Body of pancreas (tissue), 4 donors: ENCODE results near the gene FGF1. TPM values are rescaled to one million over a fixed set of nuclear protein-coding genes. Genes with fewer than 3 reads are reported as not detected.

Experiments
- ATAC-seq: fragments of 150-250 bp; one replicate; pipeline ENCODE4 v1.9.1; 2016
- DNase-seq, 4 donors: peaks; one replicate each; pipeline ENCODE4 v3.0.0-alpha.2; 2019
- H3K27ac ChIP-seq, 4 donors: fragments of 200-600 bp; sonication (generic); 1 replicate in 3 of 4; 2 replicates in 1 of 4; pipeline versions ENCODE4 v1.5.1 to v1.6.1; 2016 to 2019; ENCODE audit warnings: mild to moderate bottlenecking in 1 of 4, mixed read lengths in 1 of 4, moderate library complexity in 1 of 4
- H3K27me3 ChIP-seq, 2 donors: fragments of 200-600 bp; sonication (generic); one replicate each; pipeline ENCODE4 v1.6.0; 2016; ENCODE audit warnings: mild to moderate bottlenecking in 1 of 2
- H3K36me3 ChIP-seq, 2 donors: fragments of 200-600 bp; sonication (generic); replicated peaks in 1 of 2; 2 replicates each; pipeline ENCODE4 v1.5.1; 2016; ENCODE audit warnings: low read depth in 2 of 2; ENCODE audit not compliant: insufficient read depth in 1 of 2
- H3K4me1 ChIP-seq: fragments of 200-600 bp; sonication (generic); one replicate; pipeline ENCODE4 v1.6.0; 2016
- H3K4me3 ChIP-seq, 2 donors: fragments of 200-600 bp; sonication (generic); 1 replicate in 1 of 2; 2 replicates in 1 of 2; pipeline ENCODE4 v1.5.1; 2016 to 2019
- H3K9me3 ChIP-seq, 3 donors: fragments of 200-600 bp; sonication (generic); 1 replicate in 2 of 3; 2 replicates in 1 of 3; pipeline ENCODE4 v1.5.1; 2016
- CTCF ChIP-seq, 7 experiments: fragments of 450-650 bp in 4 of 7; fragments of 200-600 bp in 3 of 7; sonication (generic) in 3 of 7; IDR thresholded peaks; one replicate each; pipeline ENCODE4 v1.5.1; 2016 to 2019; ENCODE audit warnings: antibody characterized with exemption in 7 of 7
- POLR2A ChIP-seq, 3 donors: fragments of 450-650 bp; IDR thresholded peaks; one replicate each; pipeline ENCODE4 v1.6.1; 2016; ENCODE audit warnings: antibody characterized with exemption in 3 of 3, mild to moderate bottlenecking in 2 of 3
- WGBS, 2 donors: methylation state at CpG; one replicate each; pipeline ENCODE4 v1.1.5; 2017; 5-methylcytosine and 5-hydroxymethylcytosine counted together
- intact Hi-C: fragments of 100-400 bp; cut with DNase I; formaldehyde crosslinking; loops from one replicate; pipeline ENCODE4 v1.15.1; 2023
- total RNA-seq, 2 donors: library from RNA; depleted of rRNA; stranded (reverse); fragments of >200 nt; gene quantifications; one replicate each; pipeline ENCODE4 v1.1.0, GENCODE V29; 2016

FGF1 gene
- total RNA-seq, 2 donors from 2014 or later: 0.78 TPM; not detected in 1

- ATAC-seq (no peak), DNase-seq (no peak)
- H3K27ac ChIP-seq: no peak overlapping the region
- WGBS, 2 donors: 69 to 93% methylated on average over 3 of the region's 3 CpGs
- no peaks in the 10 kb centered on the region for H3K27me3 ChIP-seq
- intact Hi-C loops: no loop called here
- TF ChIP-seq POLR2A (IDR thresholded peaks at IDR 0.05): no peak
- TF ChIP-seq CTCF (IDR thresholded peaks at IDR 0.05): no peak
- no peaks in the 10 kb centered on the region for H3K9me3 ChIP-seq
- no peaks in the 10 kb centered on the region for H3K36me3 ChIP-seq
- H3K4me1 ChIP-seq: no peaks in the 10 kb centered on the region
- no peak overlapping the region for H3K4me3 ChIP-seq
These were observed 6.5 kb upstream of the FGF1 start for GRCh38 chr5:142692321-142692894.

DNA sequence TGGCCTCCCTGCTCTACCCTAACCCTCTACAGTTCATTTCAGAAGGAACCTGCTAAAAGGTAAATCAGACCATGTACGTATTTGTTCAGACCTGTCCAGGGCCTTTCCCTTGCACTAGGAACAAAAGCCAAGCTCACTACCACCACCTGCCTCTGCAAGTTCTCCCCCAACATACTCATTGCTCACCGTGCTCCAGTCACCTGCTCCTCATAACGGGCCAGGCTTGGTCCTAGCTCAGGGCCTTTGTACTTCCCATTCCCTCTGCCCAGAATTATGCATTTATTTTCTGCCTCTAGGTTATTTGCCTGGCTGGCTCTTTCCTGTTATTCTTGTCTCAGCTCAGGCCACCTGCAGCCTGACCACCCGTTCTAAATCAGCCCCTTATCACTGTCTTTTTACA lies 4.8 kb upstream of the FGF1 start:
- Histone ChIP-seq H3K4me3 (no peak overlapping the region), H3K9me3 (no peaks in the 10 kb centered on the region), H3K4me1 (no peaks in the 10 kb centered on the region), H3K36me3 (no peaks in the 10 kb centered on the region), H3K27ac (no peak overlapping the region), H3K27me3 (no peaks in the 10 kb centered on the region)
- intact Hi-C loops: no loop called here
- TF ChIP-seq CTCF (IDR thresholded peaks at IDR 0.05): no peak
- DNase-seq: no peak
- no peak for ATAC-seq
- WGBS, 2 donors: 79 to 83% methylated on average over 4 of the region's 4 CpGs

DNA sequence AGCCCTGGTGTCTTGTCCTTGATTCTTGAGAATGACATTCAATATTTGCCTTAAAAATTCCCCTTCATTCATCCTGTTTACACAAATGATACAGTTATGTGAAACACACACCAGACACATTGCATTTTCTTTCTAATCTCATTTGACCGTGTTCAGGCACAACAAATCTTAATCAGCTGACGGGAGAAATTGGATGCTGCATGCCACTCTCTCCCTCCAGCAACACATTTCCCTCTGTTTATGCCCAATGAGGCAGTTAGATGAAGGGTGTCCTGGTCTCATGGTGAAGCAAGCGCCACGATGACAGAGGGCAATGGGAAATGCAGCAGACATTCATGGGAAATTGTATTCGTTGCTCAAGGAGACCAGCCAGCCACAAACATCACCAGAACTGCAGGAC lies 3.2 kb upstream of the FGF1 start:
- Histone ChIP-seq H3K9me3 (no peaks in the 10 kb centered on the region), H3K27ac (no peak overlapping the region), H3K4me1 (no peaks in the 10 kb centered on the region), H3K27me3 (no peaks in the 10 kb centered on the region), H3K36me3 (no peaks in the 10 kb centered on the region), H3K4me3 (no peak overlapping the region)
- TF ChIP-seq CTCF (IDR thresholded peaks at IDR 0.05) (no peak), POLR2A (IDR thresholded peaks at IDR 0.05) (no peak)
- no peak for DNase-seq
- no peak for ATAC-seq
- WGBS, 2 donors: 62 to 71% methylated on average over 5 of the region's 5 CpGs
- intact Hi-C loops: no loop called here

GRCh38 chr5:142688281-142688989 lies 2.5 kb upstream of the FGF1 start:
- Histone ChIP-seq H3K36me3 (no peaks in the 10 kb centered on the region), H3K4me3 (no peak overlapping the region), H3K9me3 (no peaks in the 10 kb centered on the region), H3K4me1 (no peaks in the 10 kb centered on the region), H3K27me3 (no peaks in the 10 kb centered on the region), H3K27ac (no peak overlapping the region)
- WGBS, 2 donors: 74 to 80% methylated on average over 7 of the region's 7 CpGs
- TF ChIP-seq POLR2A (IDR thresholded peaks at IDR 0.05) (no peak), CTCF (IDR thresholded peaks at IDR 0.05) (no peak)
- ATAC-seq (no peak), DNase-seq (no peak)
- intact Hi-C loops: no loop called here

- H3K27ac ChIP-seq: no peak overlapping the region
- H3K4me3 ChIP-seq: no peak overlapping the region
- no peak for ATAC-seq
- no peaks in the 10 kb centered on the region for H3K4me1 ChIP-seq
- intact Hi-C loops: no loop called here
- H3K9me3 ChIP-seq: no peaks in the 10 kb centered on the region
- H3K27me3 ChIP-seq: no peaks in the 10 kb centered on the region
- 70 to 73% methylated on average over 4 of the region's 4 CpGs for WGBS, 2 donors
- DNase-seq: no peak
- H3K36me3 ChIP-seq: no peaks in the 10 kb centered on the region
- TF ChIP-seq POLR2A (IDR thresholded peaks at IDR 0.05): no peak
- no peak for TF ChIP-seq CTCF (IDR thresholded peaks at IDR 0.05)
These were observed 1.1 kb upstream of the FGF1 start for GRCh38 chr5:142686968-142687367.
